ENCODE data around the gene EXOC6. TPM values are rescaled to one million over a fixed set of nuclear protein-coding genes. Genes with fewer than 3 reads are reported as not detected.

The EXOC6 gene
- total and polyA plus RNA-seq, 3 experiments from 2014 or later, result 7.3 to 10.9 (median 10.6) TPM

DNA sequence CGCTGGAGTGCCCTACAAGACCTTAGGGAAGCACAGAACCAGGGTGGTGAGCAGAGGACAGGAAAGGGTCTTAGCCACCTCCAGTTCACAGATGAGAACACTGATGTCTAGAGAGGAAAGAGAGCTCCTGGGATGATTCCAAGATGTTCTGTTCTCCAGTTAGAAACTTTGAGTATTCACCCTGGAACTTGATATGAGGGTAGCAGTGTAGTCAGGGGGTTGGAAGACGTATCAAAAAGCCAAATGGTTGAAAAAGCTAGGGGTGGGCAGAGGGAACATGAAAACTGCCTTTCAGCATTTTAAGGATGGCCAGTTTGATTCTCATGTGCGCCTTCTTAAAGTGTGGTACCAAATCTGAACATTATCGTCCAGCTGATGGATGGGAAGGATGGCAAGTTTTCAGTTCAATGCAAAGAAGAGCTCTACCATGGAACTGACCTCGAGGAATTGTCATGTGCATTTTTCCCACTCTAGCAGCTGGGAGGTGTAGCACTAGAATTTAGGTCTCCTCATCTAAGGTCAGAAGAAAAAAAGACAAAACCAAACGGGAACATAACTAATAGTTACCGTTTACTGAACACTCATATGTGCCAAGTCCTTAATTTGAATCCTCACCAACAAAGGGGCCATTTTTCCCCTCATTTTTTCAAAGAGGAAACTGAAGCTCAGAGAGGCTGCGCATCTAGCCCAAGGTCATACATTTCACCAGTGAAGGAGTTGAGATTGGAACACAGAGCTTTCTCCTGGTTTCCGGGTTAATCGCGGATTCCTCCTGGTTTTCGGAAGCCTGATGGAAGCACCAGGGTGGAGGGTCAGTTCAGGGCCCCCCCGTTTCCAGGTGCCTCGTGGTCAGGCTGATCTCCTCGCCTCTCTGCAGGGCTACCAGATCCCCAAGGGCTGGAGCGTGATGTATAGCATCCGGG, 219.4 kb downstream of the EXOC6 start:
- Mint-ChIP-seq H3K27me3 (peaks cover 51 to 66% of the 10 kb centered on the region in 2 donors), H3K36me3 (no peaks in the 10 kb centered on the region), H3K4me1 (peaks cover 22 to 57% (median 46%) of the 10 kb centered on the region in 3 donors), H3K27ac (peak overlapping the region in 1 of 8 donors; percentile 27), H3K4me3 (no peak overlapping the region), H3K9me3 (no peaks in the 10 kb centered on the region)
- ChIA-PET CTCF (interaction anchor here (1.4 kb wide), 1 partner anchor 9 kb away, joined by 3 read pairs; no protein-coding TSS in a partner anchor), POLR2A (no interaction called here)
- no peak overlapping the region for H3K27ac ChIP-seq (ENCODE audit: low read depth, low read length)
- H3K27me3 ChIP-seq (ENCODE audit: insufficient read depth, low read length, poor library complexity, severe bottlenecking), result peaks cover 7% of the 10 kb centered on the region
- DNase-seq, result no peak
- H3K4me1 ChIP-seq (ENCODE audit: insufficient read depth, low read length), result peaks cover 4% of the 10 kb centered on the region
- H3K9me3 ChIP-seq (ENCODE audit: low read length), result no peaks in the 10 kb centered on the region
- no peaks in the 10 kb centered on the region for H3K36me3 ChIP-seq (ENCODE audit: insufficient read depth, low read length)
- H3K4me3 ChIP-seq (ENCODE audit: low read length), result no peak overlapping the region

DNA sequence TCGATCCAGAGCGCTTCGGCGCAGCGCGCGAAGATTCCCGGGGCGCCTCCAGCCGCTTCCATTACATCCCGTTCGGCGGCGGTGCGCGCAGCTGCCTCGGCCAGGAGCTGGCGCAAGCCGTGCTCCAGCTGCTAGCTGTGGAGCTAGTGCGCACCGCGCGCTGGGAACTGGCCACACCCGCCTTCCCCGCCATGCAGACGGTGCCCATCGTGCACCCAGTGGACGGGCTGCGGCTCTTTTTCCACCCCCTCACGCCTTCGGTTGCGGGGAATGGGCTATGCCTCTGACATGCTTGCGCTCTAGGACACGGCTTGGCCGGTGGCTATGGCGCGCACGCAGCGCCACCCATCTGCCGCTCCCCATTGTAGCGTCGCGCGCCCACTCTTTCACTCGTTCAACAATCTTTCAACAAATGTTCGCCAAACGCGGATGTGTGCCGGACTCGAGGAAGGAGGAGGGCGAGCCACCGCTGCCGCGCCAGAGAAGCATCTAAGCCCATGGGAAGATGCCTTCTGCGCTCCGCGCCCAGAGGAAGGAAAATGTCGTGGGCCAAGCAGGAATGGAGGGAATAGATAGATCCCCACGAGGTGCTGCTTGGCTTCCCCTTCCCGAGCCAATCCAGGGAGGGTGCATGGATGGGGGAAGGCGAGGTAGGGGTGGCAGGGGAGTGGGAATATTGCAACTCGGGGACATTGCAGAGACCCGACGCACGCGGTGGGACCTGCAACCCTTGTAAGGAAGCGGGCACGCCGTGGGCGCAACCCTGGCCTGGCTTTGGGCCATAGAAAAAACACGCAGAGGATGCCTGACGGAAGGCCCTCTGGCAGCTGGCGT, 220.3 kb downstream of the EXOC6 start:
- H3K4me3 Mint-ChIP-seq, result no peak overlapping the region
- CTCF ChIA-PET, result interaction anchor here (1.4 kb wide), 1 partner anchor 8 kb away, joined by 3 read pairs; no protein-coding TSS in a partner anchor
- POLR2A ChIA-PET, result no interaction called here
- DNase-seq, result no peak
- peaks cover 20 to 60% (median 43%) of the 10 kb centered on the region in 3 donors for H3K4me1 Mint-ChIP-seq
- Histone ChIP-seq H3K27ac (ENCODE audit: low read depth, low read length) (no peak overlapping the region), H3K36me3 (ENCODE audit: insufficient read depth, low read length) (no peaks in the 10 kb centered on the region), H3K4me3 (ENCODE audit: low read length) (no peak overlapping the region), H3K4me1 (ENCODE audit: insufficient read depth, low read length) (peaks cover 4% of the 10 kb centered on the region), H3K9me3 (ENCODE audit: low read length) (no peaks in the 10 kb centered on the region), H3K27me3 (ENCODE audit: insufficient read depth, low read length, poor library complexity, severe bottlenecking) (peaks cover 13% of the 10 kb centered on the region)
- H3K36me3 Mint-ChIP-seq, result no peaks in the 10 kb centered on the region
- no peak overlapping the region for H3K27ac Mint-ChIP-seq
- H3K9me3 Mint-ChIP-seq, result no peaks in the 10 kb centered on the region
- H3K27me3 Mint-ChIP-seq, result peaks cover 56 to 73% of the 10 kb centered on the region in 2 donors

DNA sequence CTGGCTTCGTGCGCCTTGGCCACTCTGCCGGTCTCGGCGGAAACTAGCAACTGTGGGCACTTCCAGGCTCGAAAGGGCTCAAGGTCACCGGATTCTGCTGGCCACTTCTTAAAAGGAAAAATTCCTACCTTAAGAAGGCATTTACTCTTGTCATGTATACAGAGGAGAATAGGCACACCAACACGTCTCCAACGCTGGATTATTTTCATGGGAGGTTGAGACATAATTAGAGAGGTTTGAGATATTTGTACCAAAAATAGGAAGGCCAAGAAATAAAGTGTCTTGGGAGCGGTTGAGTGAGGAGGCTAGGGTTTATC, 220.9 kb downstream of the EXOC6 start:
- peaks cover 57 to 73% of the 10 kb centered on the region in 2 donors for H3K27me3 Mint-ChIP-seq
- no peak overlapping the region for H3K4me3 Mint-ChIP-seq
- H3K4me1 Mint-ChIP-seq, result peaks cover 19 to 63% (median 40%) of the 10 kb centered on the region in 3 donors
- Histone ChIP-seq H3K9me3 (ENCODE audit: low read length) (no peaks in the 10 kb centered on the region), H3K27me3 (ENCODE audit: insufficient read depth, low read length, poor library complexity, severe bottlenecking) (peaks cover 14% of the 10 kb centered on the region), H3K36me3 (ENCODE audit: insufficient read depth, low read length) (no peaks in the 10 kb centered on the region), H3K4me3 (ENCODE audit: low read length) (no peak overlapping the region), H3K4me1 (ENCODE audit: insufficient read depth, low read length) (peaks cover 4% of the 10 kb centered on the region), H3K27ac (ENCODE audit: low read depth, low read length) (no peak overlapping the region)
- peaks cover 0 to under 1% (median 0%) of the 10 kb centered on the region in 5 donors for H3K9me3 Mint-ChIP-seq
- ChIA-PET CTCF (no interaction called here), POLR2A (no interaction called here)
- DNase-seq, result no peak
- H3K27ac Mint-ChIP-seq, result no peak overlapping the region
- H3K36me3 Mint-ChIP-seq, result no peaks in the 10 kb centered on the region

DNA sequence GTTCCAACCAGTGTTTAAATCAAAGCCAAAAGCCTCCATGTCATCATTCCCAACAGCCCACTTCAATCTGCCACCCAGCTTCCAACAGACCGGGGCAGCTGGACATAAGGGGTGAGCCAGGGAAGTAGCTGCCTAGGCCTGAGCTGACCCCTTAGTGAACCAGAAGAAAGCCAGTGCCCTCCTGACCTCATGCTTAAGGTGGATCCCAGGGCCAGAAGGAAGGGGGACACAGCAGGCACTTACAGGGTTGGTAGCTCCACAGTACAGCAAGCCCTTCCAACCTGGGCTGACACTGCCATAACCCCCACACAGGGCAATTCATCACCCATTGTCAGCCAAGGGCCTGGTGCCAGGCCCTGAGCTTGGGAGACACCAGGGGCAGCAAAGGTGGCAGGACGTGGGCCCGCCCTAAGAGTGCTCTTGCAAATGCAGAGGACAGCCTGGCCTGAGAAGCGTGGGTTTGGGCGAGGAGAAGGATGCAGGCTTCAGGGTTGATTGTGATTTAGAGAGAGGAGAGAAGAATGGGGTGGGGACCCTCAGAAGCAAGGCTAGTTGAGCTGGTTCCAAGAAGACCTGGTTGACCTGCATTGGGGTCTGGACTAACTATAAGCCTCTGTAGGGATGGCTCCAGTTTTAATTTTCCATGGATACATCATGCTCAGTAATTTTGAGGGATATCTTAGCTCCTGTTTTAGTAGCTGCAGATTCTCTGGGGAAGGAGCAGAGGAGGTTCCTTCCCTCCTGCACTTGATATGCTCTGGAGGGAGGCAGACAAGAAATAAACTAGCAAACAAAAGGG, 222.3 kb downstream of the EXOC6 start:
- POLR2A ChIA-PET, result interaction anchor here (0.6 kb wide), 1 partner anchor 41 kb away, joined by 3 read pairs; no protein-coding TSS in a partner anchor
- no peak for DNase-seq
- Mint-ChIP-seq H3K9me3 (peaks cover 0 to 2% (median 0%) of the 10 kb centered on the region in 5 donors), H3K4me3 (peak overlapping the region in 2 of 7 donors; percentile 39 to 70), H3K27me3 (peaks cover 62 to 74% of the 10 kb centered on the region in 2 donors), H3K4me1 (peaks cover 27 to 66% (median 40%) of the 10 kb centered on the region in 3 donors), H3K27ac (no peak overlapping the region), H3K36me3 (no peaks in the 10 kb centered on the region)
- no peaks in the 10 kb centered on the region for H3K9me3 ChIP-seq (ENCODE audit: low read length)
- H3K4me3 ChIP-seq (ENCODE audit: low read length), result no peak overlapping the region
- H3K36me3 ChIP-seq (ENCODE audit: insufficient read depth, low read length), result no peaks in the 10 kb centered on the region
- CTCF ChIA-PET, result interaction anchor here (1.1 to 1.6 kb wide), 2 partner anchors 10 to 106 kb away, joined by 3 to 5 read pairs; no protein-coding TSS in a partner anchor
- peak overlapping the region; percentile 54 for H3K27ac ChIP-seq (ENCODE audit: low read depth, low read length)
- peaks cover 21% of the 10 kb centered on the region for H3K27me3 ChIP-seq (ENCODE audit: insufficient read depth, low read length, poor library complexity, severe bottlenecking)
- peaks cover 4% of the 10 kb centered on the region for H3K4me1 ChIP-seq (ENCODE audit: insufficient read depth, low read length)

DNA sequence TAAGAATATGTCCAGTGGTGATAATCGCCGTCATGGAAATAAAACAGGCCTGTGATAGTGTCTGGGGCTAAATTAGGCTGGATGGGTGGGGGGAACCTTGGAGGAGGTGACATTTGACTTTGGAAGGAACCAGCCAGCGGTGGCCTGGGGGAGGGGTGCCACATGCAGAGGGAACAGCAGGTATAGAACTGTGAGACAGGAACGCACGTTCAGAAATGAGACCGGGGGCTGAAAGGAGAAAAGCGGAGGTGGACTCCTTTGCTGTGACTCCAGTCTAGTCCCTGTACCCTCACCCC, 222.8 kb downstream of the EXOC6 start:
- H3K9me3 ChIP-seq (ENCODE audit: low read length), result no peaks in the 10 kb centered on the region
- H3K9me3 Mint-ChIP-seq, result peaks cover 0 to 2% (median 0%) of the 10 kb centered on the region in 5 donors
- CTCF ChIA-PET, result interaction anchor here (1.1 to 1.6 kb wide), 2 partner anchors 9 to 106 kb away, joined by 3 to 5 read pairs; no protein-coding TSS in a partner anchor
- no peaks in the 10 kb centered on the region for H3K36me3 Mint-ChIP-seq
- H3K27me3 Mint-ChIP-seq, result peaks cover 65 to 78% of the 10 kb centered on the region in 2 donors
- no peak overlapping the region for H3K4me3 ChIP-seq (ENCODE audit: low read length)
- H3K4me3 Mint-ChIP-seq, result peak overlapping the region in 3 of 7 donors; percentile 8 to 39 (median 29)
- peaks cover 4% of the 10 kb centered on the region for H3K4me1 ChIP-seq (ENCODE audit: insufficient read depth, low read length)
- POLR2A ChIA-PET, result no interaction called here
- H3K27ac ChIP-seq (ENCODE audit: low read depth, low read length), result peak overlapping the region; percentile 54
- no peak for DNase-seq
- H3K27me3 ChIP-seq (ENCODE audit: insufficient read depth, low read length, poor library complexity, severe bottlenecking), result peaks cover 21% of the 10 kb centered on the region
- H3K4me1 Mint-ChIP-seq, result peaks cover 29 to 68% (median 40%) of the 10 kb centered on the region in 3 donors
- no peak overlapping the region for H3K27ac Mint-ChIP-seq
- H3K36me3 ChIP-seq (ENCODE audit: insufficient read depth, low read length), result no peaks in the 10 kb centered on the region

DNA sequence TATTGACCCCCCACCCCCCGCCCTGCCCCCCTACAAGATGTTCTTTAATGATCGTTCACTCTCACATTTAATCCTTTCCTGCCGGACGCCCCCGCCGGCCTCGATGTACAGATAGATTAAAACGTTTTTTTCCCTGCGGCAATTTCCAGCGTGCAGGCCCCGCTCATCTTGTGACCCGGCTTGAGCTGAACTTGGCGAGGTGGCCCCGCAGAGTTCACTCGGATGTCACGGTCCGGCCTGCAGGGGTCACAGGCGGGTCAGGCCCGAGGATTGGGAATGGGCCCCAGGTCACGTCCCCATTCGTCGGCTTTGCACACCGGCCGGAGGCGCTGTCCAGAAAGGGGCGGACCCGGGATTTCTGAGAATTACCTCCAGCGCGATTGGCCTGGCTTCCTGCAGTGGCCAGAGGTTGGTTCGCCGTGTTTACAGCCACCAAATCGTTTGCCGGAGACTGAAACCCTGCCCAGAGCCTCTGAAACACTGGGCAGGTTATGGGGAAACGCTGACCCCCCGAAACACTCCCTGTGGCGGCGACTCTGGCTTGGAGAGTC, 223.4 kb downstream of the EXOC6 start:
- peak overlapping the region in 6 of 7 donors; percentile 54 to 69 (median 63) for H3K4me3 Mint-ChIP-seq
- peaks cover 28 to 67% (median 36%) of the 10 kb centered on the region in 3 donors for H3K4me1 Mint-ChIP-seq
- no peak for DNase-seq
- H3K4me1 ChIP-seq (ENCODE audit: insufficient read depth, low read length), result peaks cover 4% of the 10 kb centered on the region
- H3K9me3 Mint-ChIP-seq, result peaks cover 0 to 2% (median 0%) of the 10 kb centered on the region in 5 donors
- H3K27ac ChIP-seq (ENCODE audit: low read depth, low read length), result peak overlapping the region; percentile 79
- H3K27ac Mint-ChIP-seq, result no peak overlapping the region
- H3K9me3 ChIP-seq (ENCODE audit: low read length), result no peaks in the 10 kb centered on the region
- no peak overlapping the region for H3K4me3 ChIP-seq (ENCODE audit: low read length)
- H3K36me3 ChIP-seq (ENCODE audit: insufficient read depth, low read length), result no peaks in the 10 kb centered on the region
- ChIA-PET CTCF (interaction anchor here (1.6 kb wide), 1 partner anchor 8 kb away, joined by 5 read pairs; no protein-coding TSS in a partner anchor), POLR2A (no interaction called here)
- H3K27me3 ChIP-seq (ENCODE audit: insufficient read depth, low read length, poor library complexity, severe bottlenecking), result peaks cover 21% of the 10 kb centered on the region
- H3K27me3 Mint-ChIP-seq, result peaks cover 62 to 81% of the 10 kb centered on the region in 2 donors
- no peaks in the 10 kb centered on the region for H3K36me3 Mint-ChIP-seq

DNA sequence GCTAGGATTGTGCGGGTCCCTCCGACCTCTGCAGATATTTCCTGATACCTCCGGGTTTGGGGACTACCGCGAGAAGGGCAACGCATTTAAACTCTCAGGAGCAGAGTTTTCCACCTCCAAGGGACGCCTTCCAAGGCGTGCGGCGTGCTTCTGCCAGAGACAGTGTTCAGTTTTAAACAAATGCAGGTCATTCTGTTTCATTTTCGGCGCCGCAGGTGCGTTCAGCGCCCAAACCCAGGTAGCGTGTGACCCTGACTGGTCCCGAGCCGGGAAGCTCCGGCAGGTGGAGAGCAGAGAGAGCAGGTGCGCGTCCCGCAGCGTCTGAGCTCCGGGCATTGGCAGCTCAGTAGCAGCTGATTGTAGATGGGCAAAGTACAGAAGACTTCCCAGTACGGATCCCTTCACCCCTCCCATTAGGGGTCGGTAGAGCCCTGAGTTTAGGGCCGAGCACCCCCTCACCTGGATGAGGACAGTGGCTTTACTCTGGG, 223.9 kb downstream of the EXOC6 start:
- H3K4me1 Mint-ChIP-seq, result peaks cover 27 to 61% (median 31%) of the 10 kb centered on the region in 3 donors
- no peaks in the 10 kb centered on the region for H3K36me3 Mint-ChIP-seq
- POLR2A ChIA-PET, result no interaction called here
- H3K27me3 ChIP-seq (ENCODE audit: insufficient read depth, low read length, poor library complexity, severe bottlenecking), result peaks cover 21% of the 10 kb centered on the region
- no peak for DNase-seq
- H3K4me3 Mint-ChIP-seq, result peak overlapping the region; percentile 52 to 69 (median 63)
- H3K4me1 ChIP-seq (ENCODE audit: insufficient read depth, low read length), result peaks cover 4% of the 10 kb centered on the region
- peaks cover 0 to 2% (median 0%) of the 10 kb centered on the region in 5 donors for H3K9me3 Mint-ChIP-seq
- H3K4me3 ChIP-seq (ENCODE audit: low read length), result peak overlapping the region; percentile 26
- H3K27ac Mint-ChIP-seq, result no peak overlapping the region
- no peaks in the 10 kb centered on the region for H3K9me3 ChIP-seq (ENCODE audit: low read length)
- CTCF ChIA-PET, result no interaction called here
- peak overlapping the region; percentile 79 for H3K27ac ChIP-seq (ENCODE audit: low read depth, low read length)
- no peaks in the 10 kb centered on the region for H3K36me3 ChIP-seq (ENCODE audit: insufficient read depth, low read length)
- H3K27me3 Mint-ChIP-seq, result peaks cover 62 to 78% of the 10 kb centered on the region in 2 donors
